ENCODE results near the gene PAEP.

PAEP gene

GRCh38 chr9:135552021-135552697 lies 9.4 kb upstream of the PAEP start:
- peaks cover 4% of the 10 kb centered on the region for H3K9me3 Mint-ChIP-seq
- H3K36me3 Mint-ChIP-seq (ENCODE audit: low read depth), result no peaks in the 10 kb centered on the region
- TF ChIP-seq, protein P1, sequence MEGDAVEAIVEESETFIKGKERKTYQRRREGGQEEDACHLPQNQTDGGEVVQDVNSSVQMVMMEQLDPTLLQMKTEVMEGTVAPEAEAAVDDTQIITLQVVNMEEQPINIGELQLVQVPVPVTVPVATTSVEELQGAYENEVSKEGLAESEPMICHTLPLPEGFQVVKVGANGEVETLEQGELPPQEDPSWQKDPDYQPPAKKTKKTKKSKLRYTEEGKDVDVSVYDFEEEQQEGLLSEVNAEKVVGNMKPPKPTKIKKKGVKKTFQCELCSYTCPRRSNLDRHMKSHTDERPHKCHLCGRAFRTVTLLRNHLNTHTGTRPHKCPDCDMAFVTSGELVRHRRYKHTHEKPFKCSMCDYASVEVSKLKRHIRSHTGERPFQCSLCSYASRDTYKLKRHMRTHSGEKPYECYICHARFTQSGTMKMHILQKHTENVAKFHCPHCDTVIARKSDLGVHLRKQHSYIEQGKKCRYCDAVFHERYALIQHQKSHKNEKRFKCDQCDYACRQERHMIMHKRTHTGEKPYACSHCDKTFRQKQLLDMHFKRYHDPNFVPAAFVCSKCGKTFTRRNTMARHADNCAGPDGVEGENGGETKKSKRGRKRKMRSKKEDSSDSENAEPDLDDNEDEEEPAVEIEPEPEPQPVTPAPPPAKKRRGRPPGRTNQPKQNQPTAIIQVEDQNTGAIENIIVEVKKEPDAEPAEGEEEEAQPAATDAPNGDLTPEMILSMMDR (IDR thresholded peaks at IDR 0.05; ENCODE audit: unreplicated experiment in 3 of 3), result no peak
- no peak overlapping the region for H3K4me3 Mint-ChIP-seq
- no peaks in the 10 kb centered on the region for H3K27me3 Mint-ChIP-seq (ENCODE audit: low read depth)
- no peak overlapping the region for H3K27ac Mint-ChIP-seq
- H3K4me1 Mint-ChIP-seq, result no peaks in the 10 kb centered on the region

GRCh38 chr9:135552698-135553171 lies 8.8 kb upstream of the PAEP start:
- Mint-ChIP-seq H3K27me3 (ENCODE audit: low read depth) (peaks cover under 1% of the 10 kb centered on the region), H3K27ac (no peak overlapping the region), H3K36me3 (ENCODE audit: low read depth) (no peaks in the 10 kb centered on the region), H3K9me3 (peaks cover 4% of the 10 kb centered on the region), H3K4me3 (no peak overlapping the region), H3K4me1 (no peaks in the 10 kb centered on the region)
- TF ChIP-seq, protein P1 (IDR thresholded peaks at IDR 0.05; ENCODE audit: unreplicated experiment in 3 of 3), result no peak

DNA sequence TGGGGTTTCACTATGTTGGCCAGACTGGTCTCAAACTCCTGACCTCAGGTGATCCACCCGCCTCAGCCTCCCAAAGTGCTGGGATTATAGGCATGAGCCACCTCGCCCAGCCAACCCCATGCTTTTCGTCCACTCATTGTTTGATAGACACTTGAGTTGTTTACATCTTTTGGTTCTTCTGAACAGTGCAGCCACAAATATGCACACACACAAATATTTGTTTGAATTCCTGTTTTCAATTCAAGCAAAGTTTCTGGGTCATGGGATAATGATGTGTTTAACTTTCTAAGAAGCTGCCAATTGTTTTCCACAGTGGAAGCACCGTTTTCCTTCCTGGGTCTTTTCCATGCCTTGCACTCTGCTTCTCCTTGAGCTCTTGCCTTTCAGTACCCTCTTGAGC lies 6.8 kb upstream of the PAEP start:
- Mint-ChIP-seq H3K9me3 (peaks cover 8% of the 10 kb centered on the region), H3K27ac (no peak overlapping the region), H3K4me1 (no peaks in the 10 kb centered on the region), H3K27me3 (ENCODE audit: low read depth) (peaks cover 8% of the 10 kb centered on the region), H3K36me3 (ENCODE audit: low read depth) (no peaks in the 10 kb centered on the region), H3K4me3 (no peak overlapping the region)
- TF ChIP-seq, protein P1 (IDR thresholded peaks at IDR 0.05; ENCODE audit: unreplicated experiment in 3 of 3), result no peak

DNA sequence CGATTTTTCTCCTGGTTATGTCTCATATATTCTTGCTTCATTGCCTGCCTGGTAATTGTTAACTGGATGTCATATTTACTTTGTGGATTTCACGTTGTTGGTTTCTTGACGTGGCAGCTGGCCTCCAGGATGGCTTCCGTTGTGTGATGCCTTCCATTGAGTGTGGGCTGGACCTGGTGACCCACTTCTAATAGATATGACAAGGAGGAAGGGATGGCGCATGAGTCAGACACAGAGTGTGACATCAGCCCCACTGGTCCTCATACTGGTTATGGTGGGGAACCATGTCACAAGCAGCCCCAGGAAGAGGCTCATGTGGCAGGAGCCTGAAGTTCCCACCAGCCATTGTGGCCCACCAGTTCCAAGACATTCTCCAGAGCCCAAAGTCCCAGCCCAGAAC lies 6.4 kb upstream of the PAEP start:
- TF ChIP-seq, protein P1 (IDR thresholded peaks at IDR 0.05; ENCODE audit: unreplicated experiment in 3 of 3), result no peak
- Mint-ChIP-seq H3K4me3 (no peak overlapping the region), H3K36me3 (ENCODE audit: low read depth) (no peaks in the 10 kb centered on the region), H3K27me3 (ENCODE audit: low read depth) (peaks cover 8% of the 10 kb centered on the region), H3K9me3 (peaks cover 8% of the 10 kb centered on the region), H3K4me1 (no peaks in the 10 kb centered on the region), H3K27ac (no peak overlapping the region)

DNA sequence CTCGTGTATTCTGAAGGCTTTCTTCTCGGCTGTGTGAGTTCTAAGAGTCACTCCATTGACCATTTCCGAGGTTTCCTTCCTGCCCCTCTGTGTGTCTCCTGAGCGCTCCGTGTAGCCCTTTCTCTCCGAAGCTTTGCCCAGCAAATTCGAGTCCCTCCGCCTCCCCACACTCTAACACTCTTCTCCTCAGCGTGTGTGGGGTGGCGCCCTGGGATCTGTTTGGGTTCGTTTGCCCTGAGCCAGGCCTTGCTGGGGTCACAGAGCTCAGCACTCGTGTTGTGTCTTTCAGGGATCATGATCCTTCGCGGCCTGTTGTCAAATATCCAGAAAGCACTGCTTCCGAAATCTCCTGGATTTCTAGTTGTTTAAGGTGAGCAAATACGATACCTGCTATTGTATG lies 5.6 kb upstream of the PAEP start:
- peaks cover 8% of the 10 kb centered on the region for H3K9me3 Mint-ChIP-seq
- no peak overlapping the region for H3K27ac Mint-ChIP-seq
- peaks cover 8% of the 10 kb centered on the region for H3K27me3 Mint-ChIP-seq (ENCODE audit: low read depth)
- no peak overlapping the region for H3K4me3 Mint-ChIP-seq
- TF ChIP-seq, protein P1 (IDR thresholded peaks at IDR 0.05; ENCODE audit: unreplicated experiment in 3 of 3), result no peak
- no peaks in the 10 kb centered on the region for H3K36me3 Mint-ChIP-seq (ENCODE audit: low read depth)
- no peaks in the 10 kb centered on the region for H3K4me1 Mint-ChIP-seq

- H3K27ac Mint-ChIP-seq, result no peak overlapping the region
- peaks cover 8% of the 10 kb centered on the region for H3K9me3 Mint-ChIP-seq
- H3K36me3 Mint-ChIP-seq (ENCODE audit: low read depth), result no peaks in the 10 kb centered on the region
- H3K27me3 Mint-ChIP-seq (ENCODE audit: low read depth), result peaks cover 8% of the 10 kb centered on the region
- no peak overlapping the region for H3K4me3 Mint-ChIP-seq
- H3K4me1 Mint-ChIP-seq, result no peaks in the 10 kb centered on the region
- TF ChIP-seq, protein P1 (IDR thresholded peaks at IDR 0.05; ENCODE audit: unreplicated experiment in 3 of 3), result no peak
Observed at GRCh38 chr9:135559606-135560005, 1.9 kb upstream of the PAEP start.
